HG02981 (cell line): ENCODE results near the gene LIPC.

Experiments used
- ATAC-seq: cut with Tn5 transposase; IDR thresholded peaks from one replicate; pipeline ENCODE4 v1.9.1; 2021; ENCODE audit warnings: mild to moderate bottlenecking, moderate library complexity; ENCODE audit not compliant: unreplicated experiment

Gene LIPC

GRCh38 chr15:58571491-58571890 is 139.7 kb downstream of the LIPC start:
- no peak for ATAC-seq

DNA sequence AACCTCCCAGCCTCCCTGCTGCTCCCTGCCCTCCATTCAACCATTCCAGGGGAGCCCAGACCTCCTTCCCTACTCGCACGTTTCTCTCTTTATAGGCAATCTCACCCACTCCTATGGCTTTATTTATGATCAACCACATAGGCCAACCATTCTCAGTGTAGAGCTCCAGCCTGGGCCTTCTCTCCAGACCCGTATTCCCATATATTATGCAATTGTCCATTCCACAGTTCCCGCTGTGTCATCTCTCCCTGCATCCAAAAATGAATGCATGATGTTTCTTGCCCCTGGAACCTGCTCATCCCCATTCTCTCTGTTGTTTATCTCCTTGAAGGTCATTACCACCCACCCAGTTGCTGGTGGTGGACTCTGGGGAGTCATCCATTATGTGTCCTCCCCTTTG is 140.7 kb downstream of the LIPC start:
- ATAC-seq: no peak

GRCh38 chr15:58573270-58573669 is 141.5 kb downstream of the LIPC start:
- no peak for ATAC-seq

DNA sequence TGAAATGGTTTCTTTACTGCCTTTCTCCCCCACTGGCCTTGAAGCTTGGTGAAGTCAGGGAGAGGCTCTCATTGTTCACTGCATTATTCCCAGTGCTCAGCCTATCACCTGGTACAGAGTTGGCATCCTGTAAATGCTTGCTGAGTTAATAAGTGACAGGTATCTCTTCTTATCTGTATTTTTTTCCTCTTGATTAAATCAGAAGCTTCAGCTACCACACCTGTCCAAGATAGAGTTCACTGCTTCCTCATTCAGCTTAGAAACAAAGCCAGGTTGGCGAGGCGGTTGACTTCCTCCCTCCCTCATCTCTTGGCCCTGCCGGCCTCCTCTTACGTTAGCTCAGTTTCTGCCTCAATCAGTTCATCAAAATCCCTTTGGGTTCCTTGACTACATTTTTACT is 142.8 kb downstream of the LIPC start:
- ATAC-seq: no peak

DNA sequence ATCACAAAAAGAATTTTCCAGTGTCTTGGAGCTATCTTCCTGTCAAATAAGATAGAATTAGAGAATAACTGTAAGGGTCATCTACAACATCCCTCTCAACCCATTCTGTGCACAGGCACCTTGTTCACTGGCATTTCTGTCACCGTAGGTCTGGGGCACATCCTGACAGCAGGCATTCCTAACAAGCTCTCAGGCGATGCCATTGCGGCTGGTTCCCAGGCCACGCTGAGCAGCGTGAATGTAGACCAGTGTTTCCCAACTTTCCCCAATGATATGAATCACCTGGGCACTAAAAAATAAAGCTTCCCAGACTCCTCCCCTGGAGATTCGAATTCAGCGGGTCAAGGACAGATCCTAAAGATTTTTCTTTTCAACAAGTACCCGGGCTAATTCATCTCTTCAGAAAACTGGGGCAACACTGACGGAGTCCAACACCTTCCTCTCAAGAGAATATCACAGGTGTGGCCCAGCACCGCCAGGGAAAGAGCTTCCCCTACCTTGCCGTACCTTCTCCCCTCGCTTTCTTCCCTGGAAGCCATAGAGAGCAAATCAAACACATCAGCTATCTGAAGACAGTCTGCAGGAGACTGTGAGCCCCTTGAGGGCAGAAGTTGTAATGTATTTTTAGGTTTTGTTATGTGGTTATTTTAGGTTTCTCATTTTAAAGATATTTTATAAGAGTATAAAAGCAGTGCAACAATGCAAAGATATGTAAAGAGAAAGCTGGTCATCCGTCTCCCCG is 143.4 kb downstream of the LIPC start:
- no peak for ATAC-seq

DNA sequence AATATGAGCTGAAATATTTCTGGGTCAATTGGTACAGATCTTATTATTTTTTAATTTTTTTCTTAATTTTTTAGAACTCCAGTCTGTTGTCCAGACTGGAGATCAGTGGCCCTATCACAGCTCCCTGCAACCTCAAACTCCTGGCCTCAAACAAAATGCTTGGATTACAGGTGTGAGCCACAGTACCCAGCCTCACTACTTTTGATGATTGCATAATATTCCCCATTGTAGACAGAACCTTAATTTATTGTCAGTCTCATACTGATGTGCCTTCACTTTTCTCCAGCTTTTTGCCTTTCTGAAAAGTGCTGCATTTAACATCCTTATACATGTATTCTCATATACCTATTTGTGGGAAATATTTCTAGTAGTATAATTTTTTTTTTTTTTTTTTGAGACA is 144.9 kb downstream of the LIPC start:
- ATAC-seq: no peak

- no peak for ATAC-seq
Measured at GRCh38 chr15:58582160-58582559, 150.4 kb downstream of the LIPC start.

DNA sequence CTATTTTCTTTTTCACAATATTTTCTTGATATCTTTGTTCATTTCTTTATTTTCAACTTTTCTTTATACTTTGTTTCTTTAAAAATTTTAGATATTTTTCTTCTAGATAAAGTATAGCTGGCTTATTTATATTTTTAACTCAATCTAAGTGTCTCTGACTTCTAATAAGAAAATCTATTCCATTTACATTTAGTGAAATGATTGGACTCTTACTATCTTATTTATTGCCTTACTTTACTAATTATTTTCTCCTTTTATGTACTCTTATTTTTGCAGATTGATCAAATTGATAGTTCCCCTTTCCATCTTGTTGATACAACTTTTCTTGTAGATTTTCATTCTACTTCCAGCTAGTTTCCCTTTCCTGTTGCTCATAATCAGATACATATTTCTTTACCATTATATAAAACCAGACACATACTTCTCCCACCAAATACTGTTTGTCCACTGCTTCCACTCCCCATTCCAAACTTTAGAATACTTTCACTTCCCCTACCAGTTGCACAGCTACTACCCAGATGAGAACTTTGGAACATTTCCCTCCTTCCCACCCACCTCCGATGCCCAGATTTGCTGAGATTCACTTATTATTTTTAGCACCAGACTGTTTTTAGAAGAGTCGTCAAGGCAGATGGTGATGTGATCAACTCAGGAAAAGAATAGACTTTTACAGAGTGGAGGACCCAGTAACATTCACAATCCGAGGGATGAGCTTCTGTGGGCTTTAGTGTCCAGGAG is 151.5 kb downstream of the LIPC start:
- ATAC-seq: no peak

DNA sequence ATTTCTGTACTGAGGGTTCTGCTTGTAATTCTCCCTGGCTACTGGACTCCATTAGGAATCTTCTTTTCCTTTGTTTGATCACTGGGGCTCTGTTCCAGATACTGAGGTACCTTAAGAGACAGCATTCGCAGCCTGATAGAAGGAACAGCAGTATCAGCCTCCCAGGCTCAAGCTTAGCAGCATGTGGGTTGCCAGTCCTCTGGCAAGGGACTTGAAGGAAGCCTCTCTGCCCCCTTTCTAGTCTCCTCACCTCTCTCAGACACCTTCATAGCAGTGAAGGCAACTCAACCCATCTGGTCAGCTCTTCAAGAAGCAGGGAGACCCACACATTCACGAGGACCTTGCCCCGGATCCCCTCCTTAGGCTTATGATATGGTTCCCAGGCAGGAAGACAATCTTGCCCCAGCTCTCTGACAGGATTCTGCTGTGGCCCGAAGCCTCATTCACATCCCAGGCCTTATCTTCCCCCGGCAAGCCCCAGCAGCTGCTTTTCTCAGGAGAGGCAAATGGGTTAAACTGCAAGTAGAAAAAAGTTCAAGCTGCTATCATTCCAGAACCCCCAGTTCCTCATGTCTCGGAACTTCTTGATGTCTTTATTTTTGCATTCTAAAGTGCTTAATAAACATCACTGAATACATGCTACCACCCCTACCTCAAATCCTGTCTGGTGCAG is 153.1 kb downstream of the LIPC start:
- no peak for ATAC-seq

- peak; percentile 78 for ATAC-seq
Measured at GRCh38 chr15:58585693-58586443, 154.1 kb downstream of the LIPC start.

GRCh38 chr15:58587486-58587885 is 155.7 kb downstream of the LIPC start:
- no peak for ATAC-seq

GRCh38 chr15:58588096-58588495 is 156.3 kb downstream of the LIPC start:
- no peak for ATAC-seq

GRCh38 chr15:58589047-58589446 is 157.3 kb downstream of the LIPC start:
- ATAC-seq: no peak

DNA sequence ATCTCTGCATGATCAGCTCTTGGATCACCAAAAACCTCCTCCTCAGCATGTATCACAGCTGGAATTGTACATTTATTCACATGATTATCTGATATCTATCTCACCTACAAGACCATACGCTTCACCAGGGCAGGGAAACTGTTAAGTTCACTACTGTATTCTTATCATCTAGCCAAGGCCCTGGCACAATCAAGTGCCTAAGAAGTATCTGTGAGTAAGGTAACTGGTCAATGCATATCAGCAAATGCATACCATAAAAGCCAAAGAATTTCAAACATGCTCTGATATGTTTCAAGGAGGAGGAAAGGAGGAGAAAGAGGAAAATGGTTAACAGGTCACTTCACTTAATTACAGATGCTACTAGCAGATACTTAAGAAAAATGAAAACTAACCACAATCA is 158.4 kb downstream of the LIPC start:
- no peak for ATAC-seq

- ATAC-seq: no peak
Measured at GRCh38 chr15:58590926-58591325, 159.1 kb downstream of the LIPC start.

GRCh38 chr15:58593870-58594269 is 162.1 kb downstream of the LIPC start:
- ATAC-seq: no peak

DNA sequence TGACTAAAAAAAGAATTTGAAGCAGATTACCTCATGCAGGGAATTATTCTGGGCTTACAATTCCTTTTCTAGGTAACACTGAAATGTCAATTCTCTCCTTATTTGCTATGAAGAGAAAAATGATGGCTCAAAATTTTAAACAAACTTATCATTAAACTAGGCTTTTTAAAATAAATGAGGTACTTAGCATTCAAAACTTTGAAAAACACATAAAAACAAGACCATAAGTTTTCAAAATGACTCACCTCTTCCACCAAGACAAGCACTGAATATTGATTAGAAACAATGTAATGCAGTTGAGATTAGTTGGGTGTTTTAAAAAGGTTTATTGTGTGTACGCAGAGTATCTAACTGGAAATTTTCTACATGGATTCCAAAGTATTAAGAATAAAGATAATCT is 163.1 kb downstream of the LIPC start:
- ATAC-seq: no peak

GRCh38 chr15:58595516-58596263 is 163.9 kb downstream of the LIPC start:
- no peak for ATAC-seq

GRCh38 chr15:58597943-58598828 is 166.4 kb downstream of the LIPC start:
- no peak for ATAC-seq

- no peak for ATAC-seq
Measured at GRCh38 chr15:58598829-58599210, 167.0 kb downstream of the LIPC start.
